Measurements from ENCODE around the gene HTR1B. TPM values are rescaled to one million over a fixed set of nuclear protein-coding genes. Genes with fewer than 3 reads are reported as not detected.

The HTR1B gene
- total RNA-seq, 1 experiment from 2014 or later = 0.72 TPM

GRCh38 chr6:77456531-77457248 is 6.6 kb downstream of the HTR1B start:
- DNase-seq (ENCODE audit: low read depth) = peak; percentile 100

GRCh38 chr6:77455271-77455670 is 8.0 kb downstream of the HTR1B start:
- no peak for DNase-seq (ENCODE audit: low read depth)

- DNase-seq (ENCODE audit: low read depth) = peak; percentile 44
Observed at GRCh38 chr6:77454386-77454785, 8.9 kb downstream of the HTR1B start.

- DNase-seq (ENCODE audit: low read depth) = no peak
Observed at GRCh38 chr6:77451466-77451865, 11.8 kb downstream of the HTR1B start.

- DNase-seq (ENCODE audit: low read depth) = peak; percentile 42
Observed at GRCh38 chr6:77450924-77451323, 12.4 kb downstream of the HTR1B start.

- no peak for DNase-seq (ENCODE audit: low read depth)
Observed at GRCh38 chr6:77448546-77448945, 14.7 kb downstream of the HTR1B start.

- peak; percentile 74 for DNase-seq (ENCODE audit: low read depth)
Observed at GRCh38 chr6:77447254-77447653, 16.0 kb downstream of the HTR1B start.

- no peak for DNase-seq (ENCODE audit: low read depth)
Observed at GRCh38 chr6:77446249-77446648, 17.0 kb downstream of the HTR1B start.

GRCh38 chr6:77445214-77445613 is 18.1 kb downstream of the HTR1B start:
- DNase-seq (ENCODE audit: low read depth) = no peak

- peak; percentile 63 for DNase-seq (ENCODE audit: low read depth)
Observed at GRCh38 chr6:77440206-77440976, 22.9 kb downstream of the HTR1B start.

- DNase-seq (ENCODE audit: low read depth) = no peak
Observed at GRCh38 chr6:77433888-77434287, 29.4 kb downstream of the HTR1B start.

GRCh38 chr6:77430504-77430903 is 32.8 kb downstream of the HTR1B start:
- no peak for DNase-seq (ENCODE audit: low read depth)

GRCh38 chr6:77425671-77426070 is 37.6 kb downstream of the HTR1B start:
- DNase-seq (ENCODE audit: low read depth) = no peak

- no peak for DNase-seq (ENCODE audit: low read depth)
Observed at GRCh38 chr6:77425216-77425615, 38.1 kb downstream of the HTR1B start.

GRCh38 chr6:77424761-77425160 is 38.5 kb downstream of the HTR1B start:
- no peak for DNase-seq (ENCODE audit: low read depth)

GRCh38 chr6:77416839-77417238 is 46.5 kb downstream of the HTR1B start:
- no peak for DNase-seq (ENCODE audit: low read depth)

- no peak for DNase-seq (ENCODE audit: low read depth)
Observed at GRCh38 chr6:77415706-77416105, 47.6 kb downstream of the HTR1B start.

Other genes starting within 250 kb of the HTR1B start
- gene MEI4, start 189.5 kb upstream of the HTR1B start, total RNA-seq (2014; rRNA removed; shearing (Covaris generic)) = not detected in 2 replicates

Measured in RPMI7951 (cell line).